Stimulated activated naive CD8-positive, alpha-beta T cell treated with anti-CD3 and anti-CD28 coated beads, Interleukin-15, Interleukin-2, amounts not matched to agents 100 U/mL and 50 U/mL, for 24 hours (primary cell): ENCODE measurements around the gene FOXF2.
"Not testable (repeated sequence)": the region's sequence is repeated elsewhere in the genome, so short reads cannot be mapped to it uniquely, and the experiment has no call there.

Experiments used
- ATAC-seq: fragments of 150-1000 bp; cut with Tn5 transposase; one replicate; pipeline ENCODE4 v1.10.0; 2021
- DNase-seq: peaks from one replicate; pipeline ENCODE4 v3.0.0; 2021

The FOXF2 gene

GRCh38 chr6:1389369-1390132, at the start of gene FOXF2:
Gene FOXF2, plus strand, starts transcription at chr6:1389576. Its CDS starts 372 bp downstream, at chr6:1389948.
- no peak for DNase-seq
- ATAC-seq = no peak

DNA sequence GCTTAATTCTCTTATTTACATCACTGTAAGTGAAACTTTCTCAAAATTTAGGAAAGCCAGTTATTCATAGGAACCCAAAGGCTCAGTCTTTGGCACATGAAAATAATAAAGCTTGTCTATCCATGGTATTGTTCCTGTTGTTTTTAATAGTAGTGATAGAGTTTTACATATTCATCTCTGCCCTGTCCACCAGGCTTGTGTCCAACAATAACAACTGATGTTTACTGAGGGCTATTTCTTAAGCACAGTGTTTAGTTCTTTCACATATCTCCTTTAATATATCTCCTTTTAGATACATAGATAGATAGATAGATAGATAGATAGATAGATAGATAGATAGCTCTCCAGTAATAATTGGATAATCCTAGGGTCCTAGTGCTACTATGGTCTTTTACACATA, 43.3 kb upstream of the FOXF2 start:
- ATAC-seq (no peak), DNase-seq (no peak)

- ATAC-seq (no peak), DNase-seq (no peak)
Measured at GRCh38 chr6:1346558-1347091, 42.8 kb upstream of the FOXF2 start.

DNA sequence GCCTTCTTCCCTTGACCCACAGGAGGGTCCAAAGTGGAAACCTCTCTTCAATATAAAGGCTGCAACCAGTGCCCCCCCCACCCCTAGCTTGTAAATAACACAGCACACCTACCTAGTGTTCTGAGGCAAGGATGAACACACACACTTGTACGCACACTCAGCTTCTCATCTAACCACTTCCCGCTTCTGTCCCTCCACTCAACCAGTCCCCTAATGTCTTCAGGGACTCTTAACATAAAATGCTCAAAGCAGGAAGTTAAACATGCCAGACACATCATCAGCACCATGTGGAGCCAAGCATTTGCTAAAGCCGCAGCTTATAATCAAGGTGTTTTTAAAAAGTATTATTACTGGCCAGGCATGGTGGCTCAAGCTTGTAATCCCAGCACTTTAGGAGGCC, 42.2 kb upstream of the FOXF2 start:
- DNase-seq = no peak
- no peak for ATAC-seq

- ATAC-seq = no peak
- DNase-seq = no peak
Measured at GRCh38 chr6:1348675-1349074, 40.7 kb upstream of the FOXF2 start.

GRCh38 chr6:1349655-1350054, 39.7 kb upstream of the FOXF2 start:
- ATAC-seq = no peak
- DNase-seq = no peak

DNA sequence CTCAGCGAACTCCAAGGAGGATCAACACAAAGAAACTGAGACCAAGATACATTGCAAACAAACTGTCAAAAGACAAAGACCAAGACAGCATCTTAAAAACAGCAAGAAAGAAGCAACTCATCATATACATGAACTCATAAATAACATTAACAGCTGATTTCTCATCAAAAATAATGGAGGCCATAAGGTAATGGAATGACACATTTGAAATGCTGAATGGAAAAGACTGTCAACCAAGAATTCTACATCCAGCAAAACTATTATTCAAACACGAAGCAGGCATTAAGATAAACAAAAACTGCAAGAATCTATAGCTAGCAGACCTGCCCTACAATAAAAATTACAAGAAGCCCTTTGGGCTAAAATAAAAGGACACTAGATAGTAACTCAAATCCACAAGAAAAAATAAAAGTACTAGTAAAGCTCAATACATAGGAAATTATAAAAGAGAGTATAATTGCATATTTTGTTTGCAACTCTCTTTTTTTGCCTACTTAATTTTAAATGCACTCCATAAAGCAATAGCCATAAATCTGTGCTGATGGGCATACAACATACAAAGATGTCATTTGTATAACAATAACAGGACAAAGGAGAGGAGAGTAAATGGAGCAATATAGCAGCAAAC, 37.9 kb upstream of the FOXF2 start:
- no peak for DNase-seq
- ATAC-seq = no peak

- not testable (repeated sequence) for ATAC-seq
Measured at GRCh38 chr6:1355068-1355467, 34.3 kb upstream of the FOXF2 start.

GRCh38 chr6:1361717-1362116, 27.7 kb upstream of the FOXF2 start:
- ATAC-seq, DNase-seq: not testable (repeated sequence)

More at GRCh38 chr6:1355068-1355467, 34.3 kb upstream of the FOXF2 start:
- not testable (repeated sequence) for DNase-seq

DNA sequence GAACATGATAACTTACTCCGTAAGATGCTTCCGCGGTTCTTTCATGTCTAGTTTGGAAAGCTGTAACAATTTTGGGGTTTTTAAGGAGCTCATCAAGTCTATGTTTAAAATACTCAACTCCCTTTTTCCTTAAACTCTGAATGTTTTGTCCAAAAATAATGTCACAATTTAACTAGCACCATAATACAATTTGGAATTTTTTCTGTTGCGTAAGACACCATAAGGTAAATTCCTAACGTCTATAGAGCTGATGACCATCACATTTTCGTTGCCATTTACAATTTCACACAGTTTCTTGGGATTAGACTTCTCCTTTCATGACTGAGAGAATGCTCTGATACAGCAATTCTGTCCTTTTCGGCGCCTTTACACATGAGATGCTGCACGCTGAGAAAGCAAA, 26.7 kb upstream of the FOXF2 start:
- no peak for ATAC-seq

GRCh38 chr6:1363298-1363697, 26.1 kb upstream of the FOXF2 start:
- ATAC-seq (no peak), DNase-seq (no peak)

More for the DNA sequence above, 26.7 kb upstream of the FOXF2 start:
- DNase-seq = no peak

DNA sequence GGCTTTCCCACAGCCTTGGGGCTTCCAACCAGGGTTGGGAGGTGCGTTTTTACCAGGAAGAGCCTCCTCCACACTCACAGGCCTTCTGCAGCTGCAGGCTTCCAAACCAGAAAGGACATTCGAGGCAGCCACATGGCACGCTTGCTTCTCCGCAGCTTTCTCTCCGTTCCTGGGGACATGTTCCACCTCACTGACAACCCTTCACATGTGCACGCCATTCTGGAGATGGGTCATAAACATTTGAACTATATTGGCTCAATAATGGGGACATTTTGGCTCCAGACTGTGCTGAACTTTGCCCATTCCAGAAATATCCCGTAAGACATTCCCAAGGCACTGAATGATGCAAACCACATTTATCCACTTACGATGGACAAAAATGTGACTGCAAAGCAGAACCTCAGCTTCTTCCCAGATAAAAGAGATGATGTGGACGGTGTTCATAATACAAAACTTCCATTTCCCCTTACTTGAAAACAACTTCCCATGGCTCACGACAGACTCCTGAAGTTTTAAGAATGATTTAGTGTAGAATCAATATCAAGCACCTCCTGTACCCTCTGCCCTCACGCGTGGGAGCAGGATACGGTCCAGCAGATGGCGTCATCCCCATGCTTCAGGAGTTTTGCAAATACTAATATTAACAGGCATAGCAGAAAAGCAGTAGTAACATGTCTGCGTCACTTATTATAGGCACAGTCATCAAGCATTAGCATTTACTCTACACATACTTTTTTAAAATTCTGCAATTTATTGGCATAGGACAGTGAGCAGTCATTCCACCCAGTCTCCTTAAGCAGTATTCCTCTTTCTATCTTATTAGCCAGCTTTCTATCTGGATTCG, 25.4 kb upstream of the FOXF2 start:
- DNase-seq (no peak), ATAC-seq (no peak)

GRCh38 chr6:1364791-1365190, 24.6 kb upstream of the FOXF2 start:
- no peak for DNase-seq
- no peak for ATAC-seq

- ATAC-seq = no peak
- DNase-seq = no peak
Measured at GRCh38 chr6:1365686-1366085, 23.7 kb upstream of the FOXF2 start.

DNA sequence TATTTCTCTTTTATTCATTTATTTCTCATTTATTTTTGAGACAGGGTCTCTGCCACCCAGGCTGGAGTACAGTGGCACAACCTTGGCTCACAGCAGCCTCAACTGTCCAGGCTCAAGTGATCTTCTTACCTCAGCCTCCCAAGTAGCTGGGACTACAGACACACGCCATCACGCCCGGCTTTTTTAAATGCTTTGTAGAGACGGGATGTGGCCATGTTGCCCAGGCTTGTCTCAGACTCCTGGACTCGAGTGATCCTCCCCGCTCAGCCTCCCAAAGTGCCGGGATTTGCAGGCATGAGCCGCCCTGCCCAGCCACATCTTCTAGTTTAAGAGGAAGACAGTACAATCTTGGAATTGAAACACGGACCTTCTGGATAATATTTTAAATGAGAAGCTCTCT, 21.6 kb upstream of the FOXF2 start:
- ATAC-seq (no peak), DNase-seq (no peak)

DNA sequence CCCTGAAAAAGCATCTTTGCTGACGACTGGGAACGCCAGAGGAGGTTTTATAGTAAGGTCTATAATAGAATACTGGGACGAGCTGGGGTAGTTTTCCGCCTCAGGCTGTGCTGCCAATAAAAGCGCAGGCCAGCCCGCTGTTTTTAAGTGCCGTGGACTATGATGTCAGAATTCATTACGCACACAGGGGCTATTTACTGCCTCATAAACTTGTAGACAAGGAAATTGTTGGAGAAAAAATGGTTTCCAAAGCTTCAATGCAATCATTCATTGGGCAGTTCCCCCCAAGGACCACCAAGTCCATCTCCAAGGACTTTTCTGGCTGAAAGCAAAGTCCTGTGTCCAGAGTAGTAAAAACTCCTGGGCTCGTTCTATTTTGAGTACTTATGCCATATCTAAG, 20.4 kb upstream of the FOXF2 start:
- DNase-seq = no peak
- no peak for ATAC-seq

DNA sequence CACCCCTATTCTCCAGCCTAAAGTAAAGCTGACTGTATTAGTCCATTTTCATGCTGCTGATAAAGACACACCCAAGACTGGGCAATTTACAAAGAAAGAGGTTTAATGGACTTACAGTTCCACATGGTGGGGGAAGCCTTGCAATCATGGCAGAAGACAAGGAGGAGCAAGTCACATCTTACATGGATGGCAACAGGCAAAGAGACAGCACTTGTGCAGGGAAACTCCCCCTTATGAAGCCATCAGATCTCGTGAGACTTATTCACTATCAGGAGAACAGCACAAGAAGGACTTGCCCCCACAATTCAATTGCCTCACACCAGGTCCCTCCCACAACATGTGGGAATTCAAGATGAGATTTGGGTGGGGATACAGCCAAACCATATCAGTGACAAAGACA, 19.7 kb upstream of the FOXF2 start:
- ATAC-seq, DNase-seq: not testable (repeated sequence)

- DNase-seq (no peak), ATAC-seq (no peak)
Measured at GRCh38 chr6:1371933-1372332, 17.4 kb upstream of the FOXF2 start.

DNA sequence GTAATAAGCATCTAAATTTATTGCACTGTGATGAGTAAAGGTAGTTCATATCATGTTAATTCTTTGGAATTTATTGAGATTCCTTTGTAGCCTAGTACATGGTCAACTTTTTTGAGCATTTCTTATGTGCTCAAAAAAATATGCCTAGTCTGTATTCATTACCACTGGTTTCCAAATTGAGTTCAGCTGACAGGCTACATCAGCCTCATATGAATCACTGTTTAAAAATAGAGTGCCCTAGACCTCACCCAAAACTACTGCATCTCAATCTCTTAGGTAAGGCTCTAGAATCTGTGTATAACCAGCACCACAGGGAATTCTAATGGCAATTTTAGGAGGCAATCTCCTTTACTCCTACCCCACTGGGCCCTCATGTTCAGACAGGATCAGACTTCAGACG, 16.7 kb upstream of the FOXF2 start:
- DNase-seq = no peak
- ATAC-seq = no peak

DNA sequence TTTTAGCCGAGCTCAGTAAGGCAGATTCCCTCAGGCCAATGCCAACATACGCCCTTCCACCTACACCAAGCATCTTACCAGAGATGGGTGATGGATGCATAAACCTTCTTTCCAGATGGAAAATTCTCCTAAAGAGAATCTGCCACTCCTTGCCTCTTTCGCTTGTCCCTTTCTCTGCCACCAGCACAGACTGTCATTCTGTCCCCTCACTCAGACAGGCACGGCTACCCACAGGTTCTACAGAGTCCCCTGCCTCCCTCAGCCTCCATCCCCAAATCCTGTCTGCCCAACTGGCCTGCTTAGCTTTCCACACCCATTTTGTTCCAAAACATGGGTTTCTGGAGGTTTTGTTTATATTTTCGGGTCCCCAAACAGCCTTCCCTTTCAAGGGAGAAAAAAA, 12.7 kb upstream of the FOXF2 start:
- ATAC-seq (no peak), DNase-seq (no peak)

GRCh38 chr6:1377526-1377925, 11.8 kb upstream of the FOXF2 start:
- DNase-seq (no peak), ATAC-seq (no peak)
